Fibroblast of pulmonary artery (primary cell): Measurements from ENCODE around the gene CERK.

ENCODE experiments used
- DNase-seq: peaks from one replicate; pipeline ENCODE4 v3.0.0-alpha.2; 2010; ENCODE audit warnings: low read depth
- H3K4me3 ChIP-seq: replicated peaks from 2 replicates; pipeline ENCODE4 v1.5.1; 2011; ENCODE audit warnings: low read depth, mild to moderate bottlenecking, control low read depth, low read length, moderate library complexity
- CTCF ChIP-seq: IDR thresholded peaks from 2 replicates; pipeline ENCODE4 v1.5.1; 2011; ENCODE audit warnings: mild to moderate bottlenecking, control low read depth, low read length, inconsistent platforms; ENCODE audit errors: missing control alignments

Gene CERK

GRCh38 chr22:46686221-46687047, 51.6 kb downstream of the CERK start:
- no peak for DNase-seq
- no peak for TF ChIP-seq CTCF
- no peak overlapping the region for H3K4me3 ChIP-seq

- no peak for DNase-seq
- TF ChIP-seq CTCF, result no peak
- H3K4me3 ChIP-seq, result no peak overlapping the region
These were observed 53.3 kb downstream of the CERK start for GRCh38 chr22:46684706-46685105.

DNA sequence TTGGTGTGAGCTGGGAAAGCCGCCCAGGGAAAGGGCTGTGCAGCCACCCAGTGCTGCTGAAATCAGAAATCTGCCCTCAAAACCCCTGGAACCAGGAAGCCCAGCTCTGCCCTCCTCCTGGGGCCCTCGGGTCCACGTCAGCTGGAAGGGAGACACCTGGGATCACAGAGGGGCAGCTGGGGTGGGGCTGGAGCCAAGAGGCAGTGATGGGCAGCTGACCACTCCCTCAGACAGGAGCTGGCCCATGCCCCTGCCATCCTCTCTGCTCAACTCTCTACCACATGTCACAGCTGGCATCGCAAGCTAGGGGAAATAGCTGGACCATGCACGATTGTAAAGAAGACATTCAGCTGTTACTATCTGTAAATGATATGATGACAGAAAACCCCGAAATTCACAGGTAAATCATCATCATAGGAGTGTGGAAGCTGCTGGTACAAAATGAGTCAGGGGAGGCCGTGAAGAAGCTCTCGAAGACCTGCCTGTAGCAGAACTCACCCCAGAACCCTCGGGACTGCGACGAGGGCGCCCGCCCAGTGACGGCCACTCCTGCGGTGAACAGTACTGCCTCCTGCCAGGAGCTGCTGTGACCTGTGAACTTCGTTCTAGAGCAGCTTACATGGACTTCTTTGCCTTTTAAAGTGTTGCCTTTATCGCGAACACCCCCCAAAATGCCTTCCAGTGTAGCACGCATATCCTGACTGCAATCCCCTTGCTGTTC, 55.9 kb downstream of the CERK start:
- no peak for TF ChIP-seq CTCF
- DNase-seq, result no peak
- no peak overlapping the region for H3K4me3 ChIP-seq

DNA sequence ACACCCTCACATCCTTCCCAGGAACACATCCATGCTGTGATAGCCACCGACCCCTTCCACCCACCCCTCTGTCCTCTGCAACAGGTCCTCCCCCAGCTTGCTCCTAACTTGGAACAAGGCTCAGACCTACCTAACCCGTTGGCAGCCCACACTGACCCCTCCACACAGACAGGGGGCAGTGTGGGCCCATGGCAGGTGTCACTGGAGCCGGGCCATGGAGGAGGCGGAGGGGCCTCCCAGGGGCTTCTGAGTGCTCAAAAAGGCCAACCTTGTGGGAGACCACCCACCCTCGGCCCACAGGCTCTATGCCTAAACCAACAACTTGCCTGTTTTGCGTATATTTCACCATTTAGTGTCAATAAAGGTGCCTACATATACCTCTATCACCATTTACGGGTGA, 57.0 kb downstream of the CERK start:
- TF ChIP-seq CTCF, result peak; percentile 17
- DNase-seq, result no peak
- no peak overlapping the region for H3K4me3 ChIP-seq

- DNase-seq, result no peak
- no peak for TF ChIP-seq CTCF
- no peak overlapping the region for H3K4me3 ChIP-seq
These were observed 58.3 kb downstream of the CERK start for GRCh38 chr22:46679706-46680269.

DNA sequence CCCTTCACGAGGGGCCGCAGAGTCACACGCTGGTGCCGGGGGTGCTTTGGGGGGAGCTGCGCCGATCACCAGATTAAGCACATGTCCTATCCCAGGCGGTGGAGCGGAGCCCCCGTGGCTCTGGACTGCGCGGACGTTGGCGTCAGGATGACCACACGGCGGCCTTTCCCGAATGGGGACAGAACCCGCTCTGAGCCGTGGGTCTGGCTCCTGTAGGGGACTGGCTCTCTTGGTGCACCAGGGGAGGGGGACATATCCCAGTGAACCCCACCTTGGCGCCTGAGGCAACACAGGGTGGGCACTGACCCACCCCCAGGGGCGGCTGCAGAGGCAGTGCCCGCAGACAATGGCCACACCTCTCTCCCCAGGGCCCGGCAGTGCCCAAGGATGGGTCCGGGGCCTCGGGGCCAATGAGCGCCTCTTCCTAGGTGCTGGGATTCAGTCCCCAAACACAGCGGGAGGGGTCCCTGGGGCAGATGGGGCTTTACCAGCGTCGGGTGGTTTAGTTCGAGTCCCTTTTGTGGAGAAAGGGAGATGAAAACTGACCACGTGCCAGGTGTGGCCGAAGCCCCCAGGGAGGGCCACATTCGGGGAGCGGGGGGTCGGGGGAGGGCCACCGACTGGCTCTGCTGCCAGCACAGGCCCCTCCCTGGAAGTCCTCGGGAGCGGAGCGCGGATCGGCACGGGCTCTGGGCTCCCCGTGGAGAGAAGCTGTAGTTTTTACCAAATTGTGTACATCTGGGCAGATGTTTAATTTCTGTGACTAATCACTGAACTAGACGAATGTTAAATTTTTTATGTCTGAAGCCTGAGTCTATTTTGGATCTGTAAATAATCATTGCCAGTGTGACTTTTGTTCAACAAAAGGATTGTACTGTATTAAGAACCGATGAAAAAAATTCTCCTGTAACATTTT, 59.0 kb downstream of the CERK start:
- no peak for TF ChIP-seq CTCF
- no peak for DNase-seq

More for the DNA sequence above, 59.0 kb downstream of the CERK start:
- no peak overlapping the region for H3K4me3 ChIP-seq
